Fibroblast of mammary gland (primary cell): Measurements from ENCODE around the gene PODXL2.
A peak's percentile ranks its signal among the peaks of the same experiment; 100 is the strongest.

Source experiments
- DNase-seq: peaks from one replicate; pipeline ENCODE4 v3.0.0-alpha.2; 2010; ENCODE audit warnings: low read depth
- H3K4me3 ChIP-seq: 2 replicates; pipeline ENCODE4 v1.5.1; 2011; ENCODE audit warnings: low read depth, mild to moderate bottlenecking, low read length, moderate library complexity; ENCODE audit not compliant: control insufficient read depth
- CTCF ChIP-seq: conservative IDR thresholded peaks from 2 replicates; pipeline ENCODE4 v1.5.1; 2011; ENCODE audit warnings: low read depth, low read length, inconsistent platforms; ENCODE audit not compliant: control insufficient read depth, insufficient read depth

The PODXL2 gene

GRCh38 chr3:127685708-127686511 lies 56.9 kb downstream of the PODXL2 start:
- TF ChIP-seq CTCF: no peak
- no peak for DNase-seq
- H3K4me3 ChIP-seq: no peak overlapping the region

- no peak overlapping the region for H3K4me3 ChIP-seq
- DNase-seq: no peak
- TF ChIP-seq CTCF: no peak
Measured at GRCh38 chr3:127686512-127686894, 57.5 kb downstream of the PODXL2 start.

GRCh38 chr3:127687228-127687737 lies 58.3 kb downstream of the PODXL2 start:
- H3K4me3 ChIP-seq: no peak overlapping the region
- no peak for TF ChIP-seq CTCF

GRCh38 chr3:127688022-127688415 lies 59.0 kb downstream of the PODXL2 start:
- no peak for TF ChIP-seq CTCF
- DNase-seq: no peak
- H3K4me3 ChIP-seq: no peak overlapping the region

More at GRCh38 chr3:127687228-127687737, 58.3 kb downstream of the PODXL2 start:
- no peak for DNase-seq

GRCh38 chr3:127688416-127689265 lies 59.7 kb downstream of the PODXL2 start:
- peak; percentile 21 for DNase-seq
- no peak overlapping the region for H3K4me3 ChIP-seq
- no peak for TF ChIP-seq CTCF

GRCh38 chr3:127689266-127689860 lies 60.4 kb downstream of the PODXL2 start:
- no peak for TF ChIP-seq CTCF

More at GRCh38 chr3:127689266-127689860, 60.4 kb downstream of the PODXL2 start:
- no peak for DNase-seq
- H3K4me3 ChIP-seq: no peak overlapping the region
